Fibroblast of the aortic adventitia (primary cell): ENCODE results near the gene TAPBP. TPM values are rescaled to one million over a fixed set of nuclear protein-coding genes. Genes with fewer than 3 reads are reported as not detected.
"Not testable (repeated sequence)": the region's sequence is repeated elsewhere in the genome, so short reads cannot be mapped to it uniquely, and the experiment has no call there.

Experiments used
- DNase-seq: peaks from one replicate; pipeline ENCODE4 v3.0.0-alpha.2; 2010; ENCODE audit warnings: low read depth
- H3K4me3 ChIP-seq: 2 replicates; pipeline ENCODE4 v1.5.1; 2011; ENCODE audit warnings: low read depth, mild to moderate bottlenecking, control low read depth, low read length, moderate library complexity
- CTCF ChIP-seq: IDR thresholded peaks from 2 replicates; pipeline ENCODE4 v1.5.1; 2011; ENCODE audit warnings: mild to moderate bottlenecking, low read length, control low read depth, inconsistent platforms; ENCODE audit not compliant: insufficient read depth
- total RNA-seq: library from RNA; depleted of rRNA; stranded (reverse); fragments of >200 nt; gene quantifications from 2 replicates; pipeline ENCODE4 v1.2.3, GENCODE V29; 2012; ENCODE audit warnings: low replicate concordance

The TAPBP gene
- total RNA-seq, 1 donor = 50.2 TPM

GRCh38 chr6:33273924-33274902 lies 39.7 kb downstream of the TAPBP start:
- no peak for TF ChIP-seq CTCF
- DNase-seq = no peak
- H3K4me3 ChIP-seq = peak overlapping the region; percentile 99

GRCh38 chr6:33273129-33273923 lies 40.6 kb downstream of the TAPBP start:
- H3K4me3 ChIP-seq = peak overlapping the region; percentile 99
- TF ChIP-seq CTCF = no peak
- no peak for DNase-seq

GRCh38 chr6:33272275-33273128 lies 41.4 kb downstream of the TAPBP start:
- no peak for TF ChIP-seq CTCF
- H3K4me3 ChIP-seq = peak overlapping the region; percentile 99
- DNase-seq = no peak

- peak; percentile 100 for DNase-seq
- no peak for TF ChIP-seq CTCF
- H3K4me3 ChIP-seq = peak within 1 kb of the TSS; percentile 99
Measured at GRCh38 chr6:33271468-33272274, 42.2 kb downstream of the TAPBP start, which contains the start of the genes RPS18 and VPS52. Gene RPS18 (plus strand): TSS chr6:33272075. CDS start chr6:33272120, 45 bp downstream. Gene VPS52 (minus strand): TSS chr6:33271876. CDS start chr6:33271675, 201 bp downstream.

- DNase-seq = no peak
- no peak for TF ChIP-seq CTCF
- peak overlapping the region; percentile 99 for H3K4me3 ChIP-seq
Measured at GRCh38 chr6:33271117-33271467, 42.8 kb downstream of the TAPBP start.

GRCh38 chr6:33264015-33264414 lies 49.9 kb downstream of the TAPBP start:
- no peak for DNase-seq
- TF ChIP-seq CTCF = no peak
- no peak overlapping the region for H3K4me3 ChIP-seq

- H3K4me3 ChIP-seq, DNase-seq: not testable (repeated sequence)
Measured at GRCh38 chr6:33262490-33262889, 51.4 kb downstream of the TAPBP start.
